Ectodermal cell (in vitro differentiated cells): ENCODE results near the gene TBATA.

Experiments used
- H3K27ac ChIP-seq: 2 replicates; pipeline ENCODE4 v1.7.0; 2013; ENCODE audit warnings: mild to moderate bottlenecking, low read depth, low read length; ENCODE audit not compliant: insufficient read depth, poor library complexity, severe bottlenecking
- H3K27me3 ChIP-seq: 2 replicates; pipeline ENCODE4 v1.7.0; 2013; ENCODE audit warnings: mild to moderate bottlenecking, low read length; ENCODE audit not compliant: insufficient read depth, control insufficient read depth, poor library complexity, severe bottlenecking
- H3K36me3 ChIP-seq: one replicate; pipeline ENCODE4 v1.7.0; 2013; ENCODE audit warnings: low read length; ENCODE audit not compliant: control insufficient read depth, insufficient read depth
- H3K4me1 ChIP-seq: one replicate; pipeline ENCODE4 v1.7.0; 2013; ENCODE audit warnings: low read length; ENCODE audit not compliant: control insufficient read depth, insufficient read depth
- H3K4me3 ChIP-seq: 2 replicates; pipeline ENCODE4 v1.7.0; 2013; ENCODE audit warnings: low read depth, low read length, control low read depth; ENCODE audit not compliant: insufficient read depth
- H3K9me3 ChIP-seq: 2 replicates; pipeline ENCODE4 v1.7.0; 2013; ENCODE audit warnings: mild to moderate bottlenecking, low read length, moderate library complexity; ENCODE audit not compliant: control insufficient read depth
- WGBS, 2 experiments: methylation state at CpG; one replicate each; pipeline ENCODE4 v1.1.7; 2013; ENCODE audit warnings: missing lambda C conversion rate in 2 of 2; 5-methylcytosine and 5-hydroxymethylcytosine counted together

TBATA gene

DNA sequence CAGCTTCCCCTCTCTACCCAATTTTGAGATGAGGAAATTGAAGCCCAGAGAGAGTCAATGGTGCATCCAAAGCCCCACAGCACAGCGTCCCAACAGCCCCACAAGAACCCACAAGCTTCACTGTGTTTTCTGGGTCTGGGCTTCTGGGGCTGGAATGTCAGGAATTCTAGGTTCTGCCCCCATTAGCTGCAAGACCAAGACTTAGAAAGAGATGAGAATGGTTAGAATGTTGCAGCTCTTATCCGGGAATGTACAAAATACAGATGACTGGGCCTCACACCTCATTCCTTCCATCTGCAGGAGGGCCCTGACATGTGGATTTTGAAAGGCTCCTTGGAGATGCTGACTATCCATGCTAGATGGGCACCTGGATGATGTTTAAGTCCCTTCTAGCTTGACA lies 24.5 kb upstream of the TBATA start:
- Histone ChIP-seq H3K4me3 (no peak overlapping the region), H3K27ac (no peak overlapping the region), H3K9me3 (no peaks in the 10 kb centered on the region), H3K36me3 (no peaks in the 10 kb centered on the region), H3K27me3 (no peaks in the 10 kb centered on the region), H3K4me1 (peaks cover 9% of the 10 kb centered on the region)
- 88 to 95% methylated on average over 2 of the region's 2 CpGs for WGBS, 2 experiments

DNA sequence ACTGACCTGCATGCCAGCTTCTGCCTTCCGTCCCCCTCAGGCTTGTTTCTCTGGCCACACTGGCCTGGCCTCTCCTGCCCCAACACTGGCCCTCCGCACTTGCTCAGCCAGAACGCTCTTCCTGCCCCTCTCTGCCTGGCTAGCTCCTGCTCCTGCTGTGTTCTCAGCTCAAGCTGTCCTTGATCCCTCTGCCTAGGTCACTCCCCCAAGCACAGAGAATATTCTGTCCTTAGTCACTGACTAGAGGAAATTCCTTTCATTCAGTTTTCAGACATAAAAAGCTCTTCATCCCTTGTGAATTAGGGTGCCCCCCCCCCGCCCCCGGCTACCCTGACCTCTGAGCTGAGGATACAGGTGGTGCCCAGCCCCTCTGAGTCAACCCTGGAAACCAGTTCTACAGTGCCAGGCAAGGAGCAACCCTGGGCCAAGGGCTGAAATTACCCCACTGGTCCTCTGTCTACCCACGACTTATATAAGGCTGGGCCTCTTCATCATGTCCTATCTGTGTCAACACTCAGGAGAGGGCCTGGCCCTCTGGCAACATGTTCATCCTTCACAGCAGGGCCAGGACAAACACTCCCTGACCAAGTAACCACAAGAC lies 23.9 kb upstream of the TBATA start:
- H3K36me3 ChIP-seq = no peaks in the 10 kb centered on the region
- H3K27me3 ChIP-seq = no peaks in the 10 kb centered on the region
- H3K27ac ChIP-seq = no peak overlapping the region
- H3K9me3 ChIP-seq = no peaks in the 10 kb centered on the region
- H3K4me3 ChIP-seq = no peak overlapping the region
- WGBS, 2 experiments = 82 to 84% methylated on average over 6 of the region's 6 CpGs
- H3K4me1 ChIP-seq = peaks cover 9% of the 10 kb centered on the region

DNA sequence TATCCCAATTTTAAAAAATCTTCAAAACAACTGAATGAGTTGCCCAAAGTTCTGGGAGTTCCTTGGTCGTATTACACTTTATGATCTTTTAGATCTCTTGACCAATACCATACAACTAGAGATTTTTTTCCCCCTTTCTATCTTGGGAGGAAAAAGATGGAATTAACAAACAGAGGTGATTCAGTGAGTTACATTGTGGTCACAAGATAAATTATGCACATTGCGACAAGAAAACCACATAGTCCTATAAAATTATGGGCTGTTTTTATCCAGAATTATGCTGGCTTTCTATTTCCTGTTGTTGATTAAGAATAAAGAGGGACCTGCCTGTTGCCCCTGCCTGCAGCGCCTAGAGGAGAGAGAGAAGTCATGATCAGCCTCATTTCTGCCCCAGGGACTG lies 22.4 kb upstream of the TBATA start:
- Histone ChIP-seq H3K27ac (no peak overlapping the region), H3K4me1 (peaks cover 9% of the 10 kb centered on the region), H3K4me3 (no peak overlapping the region), H3K27me3 (no peaks in the 10 kb centered on the region), H3K9me3 (no peaks in the 10 kb centered on the region), H3K36me3 (no peaks in the 10 kb centered on the region)
- 96 to 97% methylated on average over 3 of the region's 3 CpGs for WGBS, 2 experiments

DNA sequence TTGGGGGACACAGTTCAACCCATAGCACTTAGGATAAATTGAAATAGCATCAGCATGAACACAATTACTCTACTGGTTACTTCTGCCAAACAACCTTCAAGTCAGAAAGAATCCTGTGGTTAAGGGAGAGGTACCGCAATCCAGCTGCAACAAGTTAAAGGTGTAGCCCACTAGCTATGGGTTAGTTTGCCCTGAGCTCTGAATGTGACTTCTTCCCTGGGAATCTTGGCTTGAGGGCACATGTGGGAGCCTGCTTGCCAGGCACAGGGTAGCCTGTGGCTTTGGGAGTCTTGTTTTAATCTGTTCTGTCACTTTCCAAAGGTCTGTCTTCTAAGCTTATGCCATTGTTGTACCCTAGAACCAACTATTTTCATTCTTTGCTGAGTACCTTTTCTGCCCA lies 21.7 kb upstream of the TBATA start:
- Histone ChIP-seq H3K27ac (no peak overlapping the region), H3K4me3 (no peak overlapping the region), H3K4me1 (peaks cover 9% of the 10 kb centered on the region), H3K36me3 (no peaks in the 10 kb centered on the region), H3K9me3 (no peaks in the 10 kb centered on the region), H3K27me3 (no peaks in the 10 kb centered on the region)
- 91 to 93% methylated on average over 1 of the region's 1 CpG for WGBS, 2 experiments

DNA sequence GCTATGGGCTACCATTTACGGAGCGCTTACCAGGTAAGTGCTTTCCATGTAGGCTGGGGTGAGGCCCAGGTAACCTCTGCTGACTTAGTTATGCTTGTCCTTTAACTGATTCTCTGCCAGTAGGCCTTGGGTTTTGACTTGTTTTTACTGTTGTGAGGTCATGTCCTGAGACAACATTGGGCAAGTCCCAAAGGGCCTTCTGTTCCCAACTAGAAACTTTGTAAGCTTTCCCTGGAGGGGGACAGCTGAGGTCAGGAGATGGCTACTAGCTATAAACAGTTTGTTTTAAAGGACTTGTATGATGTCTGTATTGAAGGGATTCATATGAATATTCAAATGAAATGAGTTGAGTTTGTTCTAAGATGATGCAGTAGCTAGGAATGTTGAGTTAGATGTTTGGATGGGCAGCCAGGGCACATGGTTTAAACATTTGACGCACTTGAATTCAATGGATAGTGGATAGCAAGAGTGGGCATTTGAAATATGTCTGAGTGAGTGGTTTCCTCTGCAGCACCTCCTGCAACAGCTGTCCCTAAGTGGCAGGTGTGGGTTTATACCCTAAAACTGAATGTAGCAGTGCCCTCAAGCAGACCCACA lies 20.5 kb upstream of the TBATA start:
- Histone ChIP-seq H3K27ac (no peak overlapping the region), H3K36me3 (no peaks in the 10 kb centered on the region), H3K4me1 (peaks cover 9% of the 10 kb centered on the region), H3K9me3 (no peaks in the 10 kb centered on the region), H3K27me3 (no peaks in the 10 kb centered on the region), H3K4me3 (no peak overlapping the region)
- whole genome bisulfite sequencing, 2 experiments = 98 to 99% methylated on average over 3 of the region's 3 CpGs

DNA sequence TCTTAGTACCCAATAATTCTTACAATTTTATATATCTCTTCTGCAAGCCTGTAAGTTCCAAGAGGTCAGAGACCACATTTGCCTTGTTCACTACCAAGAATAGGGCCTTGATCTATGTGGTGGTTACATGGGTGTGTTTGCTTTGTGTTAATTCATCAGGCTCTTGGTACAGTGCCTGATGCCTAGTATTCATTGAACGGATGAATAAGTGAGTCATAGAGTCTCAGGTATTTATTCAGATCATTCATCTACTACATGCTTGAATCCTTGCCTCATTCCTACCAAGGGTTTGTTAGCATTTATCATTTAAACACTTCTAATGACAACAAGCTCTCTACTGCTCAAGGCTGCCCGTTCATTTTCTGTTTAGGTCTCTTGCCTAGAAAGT lies 19.2 kb upstream of the TBATA start:
- WGBS, 2 experiments = 92 to 100% methylated on average over 2 of the region's 2 CpGs

DNA sequence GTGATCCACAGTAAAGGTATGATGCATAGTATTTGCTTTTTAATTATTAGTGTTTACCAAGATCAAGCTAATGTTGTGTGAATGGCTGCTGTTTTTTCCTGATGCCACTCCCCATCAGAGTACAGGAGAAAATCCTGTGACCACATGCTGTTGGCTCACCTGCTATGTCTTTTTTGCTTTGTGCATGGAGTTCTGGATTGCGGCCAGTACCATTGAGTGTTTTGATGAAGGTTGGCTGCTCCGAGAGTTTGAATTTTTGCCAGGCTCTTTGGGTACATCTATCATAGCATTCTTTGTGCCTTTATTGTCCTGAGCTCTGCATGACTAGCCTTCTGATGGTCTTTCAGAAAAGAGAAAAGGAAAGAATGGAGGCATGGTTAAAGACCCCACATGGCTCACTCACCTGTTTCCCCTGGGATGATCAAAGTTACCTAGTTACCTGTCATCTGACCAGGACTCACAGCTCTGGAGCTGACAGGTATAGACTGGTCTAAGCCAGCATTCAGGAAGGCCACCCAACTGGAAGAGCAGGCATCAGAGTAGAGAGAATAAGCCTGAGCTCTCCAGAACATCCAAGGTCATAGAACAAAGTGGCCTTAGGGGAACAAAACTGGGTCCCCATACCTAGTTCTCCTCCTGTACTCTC lies 18.7 kb upstream of the TBATA start:
- WGBS, 2 experiments = 94 to 97% methylated on average over 2 of the region's 2 CpGs
- Histone ChIP-seq H3K36me3 (no peaks in the 10 kb centered on the region), H3K4me3 (no peak overlapping the region), H3K27me3 (no peaks in the 10 kb centered on the region), H3K9me3 (no peaks in the 10 kb centered on the region), H3K27ac (no peak overlapping the region), H3K4me1 (peaks cover 1% of the 10 kb centered on the region)

More for the DNA sequence above, 19.2 kb upstream of the TBATA start:
- no peaks in the 10 kb centered on the region for H3K36me3 ChIP-seq
- no peaks in the 10 kb centered on the region for H3K27me3 ChIP-seq
- no peak overlapping the region for H3K27ac ChIP-seq
- H3K4me1 ChIP-seq = peaks cover 6% of the 10 kb centered on the region
- no peaks in the 10 kb centered on the region for H3K9me3 ChIP-seq
- no peak overlapping the region for H3K4me3 ChIP-seq

DNA sequence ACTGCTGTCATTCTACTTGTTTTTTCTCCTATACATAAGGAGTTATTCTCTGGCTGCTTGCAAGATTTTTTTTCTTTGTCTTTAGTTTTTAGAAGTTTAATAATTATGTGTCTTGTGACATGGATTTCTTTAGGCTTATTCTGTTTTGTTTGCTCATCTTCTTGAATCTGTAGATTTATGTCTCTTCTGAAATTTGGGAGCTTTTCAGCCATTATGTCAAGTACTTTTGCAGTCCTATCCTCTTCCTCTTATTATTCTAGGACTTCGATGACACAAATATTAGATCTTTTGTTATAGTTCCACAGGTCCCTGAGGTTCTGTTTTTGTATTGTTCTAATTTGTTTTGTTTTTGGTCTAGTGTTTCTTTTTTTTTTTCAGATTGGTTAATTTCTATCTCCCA lies 16.7 kb upstream of the TBATA start:
- H3K4me3 ChIP-seq = no peak overlapping the region
- H3K36me3 ChIP-seq = no peaks in the 10 kb centered on the region
- no peaks in the 10 kb centered on the region for H3K9me3 ChIP-seq
- no peak overlapping the region for H3K27ac ChIP-seq
- no CpG with 5 or more reads among the region's 1 CpG for WGBS, 2 experiments
- H3K27me3 ChIP-seq = no peaks in the 10 kb centered on the region
- H3K4me1 ChIP-seq = no peaks in the 10 kb centered on the region

DNA sequence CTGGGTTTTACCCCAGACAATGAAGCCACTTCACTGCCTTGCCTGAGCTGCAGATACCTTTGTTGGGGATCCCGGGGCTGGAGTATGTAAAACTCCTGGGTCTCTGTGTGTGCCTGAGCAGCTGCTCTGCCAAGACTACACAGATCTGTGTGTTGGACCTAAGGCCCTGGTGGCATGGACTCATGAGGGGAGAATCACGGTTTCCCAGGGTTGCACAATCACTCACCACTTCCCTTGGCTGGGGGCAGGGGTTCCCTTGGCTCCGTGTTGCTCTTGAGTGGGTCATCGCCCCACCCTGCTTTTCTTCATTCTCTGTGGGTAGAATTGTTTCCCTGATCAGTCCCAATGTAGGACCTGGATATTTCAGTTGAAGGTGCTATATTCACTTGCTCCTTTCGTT lies 13.9 kb upstream of the TBATA start:
- H3K27ac ChIP-seq = no peak overlapping the region
- 89 to 95% methylated on average over 5 of the region's 5 CpGs for WGBS, 2 experiments
- H3K4me3 ChIP-seq = no peak overlapping the region
- no peaks in the 10 kb centered on the region for H3K27me3 ChIP-seq
- no peaks in the 10 kb centered on the region for H3K9me3 ChIP-seq
- H3K4me1 ChIP-seq = no peaks in the 10 kb centered on the region
- H3K36me3 ChIP-seq = no peaks in the 10 kb centered on the region

DNA sequence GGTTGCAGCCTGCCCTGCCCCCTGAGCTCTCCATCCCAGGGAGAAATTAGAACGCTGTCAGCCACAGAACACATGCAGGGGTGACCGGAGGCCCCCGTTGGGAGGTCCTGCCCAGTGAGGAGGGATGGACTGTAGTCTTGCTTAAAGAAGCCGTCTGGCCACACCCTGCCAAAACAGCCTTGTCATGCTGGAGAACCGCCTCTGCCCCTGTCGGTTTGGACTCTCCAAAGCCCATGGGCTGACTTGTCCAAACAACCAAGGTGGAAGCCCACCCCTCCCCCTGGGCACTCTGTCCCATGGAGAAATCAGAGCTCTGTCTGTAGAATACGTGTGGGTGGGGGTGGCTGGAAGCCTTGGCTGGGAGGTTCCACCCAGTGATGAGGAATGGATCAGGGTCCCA lies 12.7 kb upstream of the TBATA start:
- Histone ChIP-seq H3K9me3 (no peaks in the 10 kb centered on the region), H3K4me3 (no peak overlapping the region), H3K4me1 (no peaks in the 10 kb centered on the region), H3K27me3 (peaks cover 2% of the 10 kb centered on the region), H3K36me3 (no peaks in the 10 kb centered on the region), H3K27ac (no peak overlapping the region)
- WGBS, 2 experiments = 90 to 91% methylated on average over 7 of the region's 7 CpGs
